Measurements from ENCODE around the gene SLC35E1.

The SLC35E1 gene

GRCh38 chr19:16620018-16620417 lies 47.8 kb upstream of the SLC35E1 start:
- no peaks in the 10 kb centered on the region for H3K9me3 ChIP-seq (replicated peaks; ENCODE audit: insufficient read depth, low read length)
- H3K36me3 ChIP-seq (replicated peaks; ENCODE audit: insufficient read depth, low read length), result no peaks in the 10 kb centered on the region; the same call in 1 of the 2 replicates
- no peak overlapping the region for H2AFZ ChIP-seq (ENCODE audit: low read length)
- H3K79me2 ChIP-seq (ENCODE audit: low read length), result peaks cover 100% of the 10 kb centered on the region
- peaks cover 88% of the 10 kb centered on the region for H4K20me1 ChIP-seq (ENCODE audit: insufficient read depth, low read length)
- H3K4me3 ChIP-seq (ENCODE audit: low read length), result no peak overlapping the region
- no peak overlapping the region for H3K27ac ChIP-seq (ENCODE audit: low read length)
- no peaks in the 10 kb centered on the region for H3K27me3 ChIP-seq (replicated peaks; ENCODE audit: insufficient read depth, low read length)
- no peak overlapping the region for H3K4me2 ChIP-seq (ENCODE audit: low read depth, low read length)
- TF ChIP-seq EZH2 (optimal IDR thresholded peaks at IDR 0.05; ENCODE audit: low read depth, low read length) (no peak), EZH2phosphoT487 (IDR thresholded peaks at IDR 0.05; ENCODE audit: low read length) (no peak), CTCF (IDR thresholded peaks at IDR 0.05; ENCODE audit: low read length) (no peak)
- peaks cover 16% of the 10 kb centered on the region for H3K4me1 ChIP-seq (ENCODE audit: low read length)
- H3K9me2 ChIP-seq (replicated peaks; ENCODE audit: insufficient read depth, low read length), result no peaks in the 10 kb centered on the region
- DNase-seq, result no peak
- H3K9ac ChIP-seq (ENCODE audit: low read length), result no peak overlapping the region
- 0 out of 2 replicates have a peak, but pooled peaks cover 1% of the 10 kb centered on the region for H3F3A ChIP-seq (ENCODE audit: insufficient read depth, low read length)

- Histone ChIP-seq H3K4me2 (ENCODE audit: low read depth, low read length) (no peak overlapping the region), H3K9me2 (replicated peaks; ENCODE audit: insufficient read depth, low read length) (no peaks in the 10 kb centered on the region), H3K27ac (ENCODE audit: low read length) (no peak overlapping the region), H3K4me1 (ENCODE audit: low read length) (peaks cover 13% of the 10 kb centered on the region), H3K36me3 (replicated peaks; ENCODE audit: insufficient read depth, low read length) (no peaks in the 10 kb centered on the region; the same call in 1 of the 2 replicates), H3K79me2 (ENCODE audit: low read length) (peaks cover 100% of the 10 kb centered on the region), H2AFZ (ENCODE audit: low read length) (no peak overlapping the region), H4K20me1 (ENCODE audit: insufficient read depth, low read length) (peaks cover 88% of the 10 kb centered on the region), H3F3A (ENCODE audit: insufficient read depth, low read length) (no peaks in the 10 kb centered on the region), H3K9ac (ENCODE audit: low read length) (no peak overlapping the region), H3K4me3 (ENCODE audit: low read length) (no peak overlapping the region), H3K9me3 (replicated peaks; ENCODE audit: insufficient read depth, low read length) (no peaks in the 10 kb centered on the region), H3K27me3 (replicated peaks; ENCODE audit: insufficient read depth, low read length) (no peaks in the 10 kb centered on the region)
- DNase-seq, result no peak
- no peak for TF ChIP-seq CTCF (IDR thresholded peaks at IDR 0.05; ENCODE audit: low read length)
- no peak for TF ChIP-seq EZH2 (optimal IDR thresholded peaks at IDR 0.05; ENCODE audit: low read depth, low read length)
- TF ChIP-seq EZH2phosphoT487 (IDR thresholded peaks at IDR 0.05; ENCODE audit: low read length), result no peak
Observed at GRCh38 chr19:16619457-16619856, 47.2 kb upstream of the SLC35E1 start.

GRCh38 chr19:16618248-16618647 lies 46.0 kb upstream of the SLC35E1 start:
- H3K4me1 ChIP-seq (ENCODE audit: low read length), result peaks cover 3% of the 10 kb centered on the region; the same call in 1 of the 2 replicates

GRCh38 chr19:16615808-16616207 lies 43.6 kb upstream of the SLC35E1 start:
- no peaks in the 10 kb centered on the region for H3K9me3 ChIP-seq (replicated peaks; ENCODE audit: insufficient read depth, low read length)
- peaks cover 83% of the 10 kb centered on the region for H4K20me1 ChIP-seq (ENCODE audit: insufficient read depth, low read length)
- no peak for DNase-seq
- H2AFZ ChIP-seq (ENCODE audit: low read length), result no peak overlapping the region
- H3F3A ChIP-seq (ENCODE audit: insufficient read depth, low read length), result no peaks in the 10 kb centered on the region
- TF ChIP-seq EZH2 (optimal IDR thresholded peaks at IDR 0.05; ENCODE audit: low read depth, low read length) (no peak), CTCF (IDR thresholded peaks at IDR 0.05; ENCODE audit: low read length) (no peak), EZH2phosphoT487 (IDR thresholded peaks at IDR 0.05; ENCODE audit: low read length) (no peak)
- H3K9ac ChIP-seq (ENCODE audit: low read length), result no peak overlapping the region
- no peaks in the 10 kb centered on the region for H3K27me3 ChIP-seq (replicated peaks; ENCODE audit: insufficient read depth, low read length)
- H3K9me2 ChIP-seq (replicated peaks; ENCODE audit: insufficient read depth, low read length), result no peaks in the 10 kb centered on the region
- no peak overlapping the region for H3K4me2 ChIP-seq (ENCODE audit: low read depth, low read length)
- no peaks in the 10 kb centered on the region for H3K36me3 ChIP-seq (replicated peaks; ENCODE audit: insufficient read depth, low read length)
- no peak overlapping the region for H3K4me3 ChIP-seq (ENCODE audit: low read length)
- H3K27ac ChIP-seq (ENCODE audit: low read length), result no peak overlapping the region
- 0 out of 2 replicates have a peak, but pooled peaks cover 4% of the 10 kb centered on the region for H3K4me1 ChIP-seq (ENCODE audit: low read length)
- peaks cover 100% of the 10 kb centered on the region for H3K79me2 ChIP-seq (ENCODE audit: low read length)

More at GRCh38 chr19:16618248-16618647, 46.0 kb upstream of the SLC35E1 start:
- Histone ChIP-seq H3K9me2 (replicated peaks; ENCODE audit: insufficient read depth, low read length) (no peaks in the 10 kb centered on the region), H3K27me3 (replicated peaks; ENCODE audit: insufficient read depth, low read length) (no peaks in the 10 kb centered on the region), H3K9ac (ENCODE audit: low read length) (no peak overlapping the region), H3K79me2 (ENCODE audit: low read length) (peaks cover 100% of the 10 kb centered on the region), H3K27ac (ENCODE audit: low read length) (no peak overlapping the region), H3K4me3 (ENCODE audit: low read length) (no peak overlapping the region), H3K9me3 (replicated peaks; ENCODE audit: insufficient read depth, low read length) (no peaks in the 10 kb centered on the region), H3K4me2 (ENCODE audit: low read depth, low read length) (no peak overlapping the region), H4K20me1 (ENCODE audit: insufficient read depth, low read length) (peaks cover 91% of the 10 kb centered on the region), H3F3A (ENCODE audit: insufficient read depth, low read length) (no peaks in the 10 kb centered on the region), H3K36me3 (replicated peaks; ENCODE audit: insufficient read depth, low read length) (no peaks in the 10 kb centered on the region), H2AFZ (ENCODE audit: low read length) (no peak overlapping the region)
- TF ChIP-seq EZH2 (optimal IDR thresholded peaks at IDR 0.05; ENCODE audit: low read depth, low read length), result no peak
- no peak for DNase-seq

Data from MM.1S (cell line).